HG03460 (cell line): ENCODE data around the gene KLRB1.
"Not testable (repeated sequence)": the region's sequence is repeated elsewhere in the genome, so short reads cannot be mapped to it uniquely, and the experiment has no call there.

Source experiments
- ATAC-seq: cut with Tn5 transposase; IDR thresholded peaks from one replicate; pipeline ENCODE4 v1.9.1; 2021; ENCODE audit not compliant: unreplicated experiment

Gene KLRB1

GRCh38 chr12:9625019-9625418, 17.3 kb upstream of the KLRB1 start:
- ATAC-seq: no peak

GRCh38 chr12:9619411-9620179, 11.9 kb upstream of the KLRB1 start:
- ATAC-seq: no peak

GRCh38 chr12:9618906-9619305, 11.2 kb upstream of the KLRB1 start:
- ATAC-seq: not testable (repeated sequence)

DNA sequence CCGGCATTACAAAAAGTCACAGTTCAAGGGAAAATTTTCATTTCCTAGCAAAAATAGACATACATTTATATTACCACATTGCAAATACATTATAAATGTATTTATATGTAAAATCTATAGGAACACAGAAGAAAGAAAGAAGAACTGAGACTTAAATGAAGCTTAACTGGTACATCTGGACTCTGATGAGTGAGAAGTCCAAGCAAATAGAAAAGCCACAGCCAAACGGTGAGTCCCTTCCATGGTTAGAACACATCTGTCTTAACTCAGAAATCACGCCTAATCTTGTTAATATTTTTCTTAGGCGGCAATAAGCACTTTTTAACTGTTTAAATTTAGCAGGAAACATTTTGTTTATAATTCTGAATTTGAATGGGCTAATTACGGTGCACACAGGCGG, 9.4 kb upstream of the KLRB1 start:
- no peak for ATAC-seq

- no peak for ATAC-seq
Observed at GRCh38 chr12:9615420-9616136, 7.9 kb upstream of the KLRB1 start.

GRCh38 chr12:9610606-9611005, 2.9 kb upstream of the KLRB1 start:
- not testable (repeated sequence) for ATAC-seq

DNA sequence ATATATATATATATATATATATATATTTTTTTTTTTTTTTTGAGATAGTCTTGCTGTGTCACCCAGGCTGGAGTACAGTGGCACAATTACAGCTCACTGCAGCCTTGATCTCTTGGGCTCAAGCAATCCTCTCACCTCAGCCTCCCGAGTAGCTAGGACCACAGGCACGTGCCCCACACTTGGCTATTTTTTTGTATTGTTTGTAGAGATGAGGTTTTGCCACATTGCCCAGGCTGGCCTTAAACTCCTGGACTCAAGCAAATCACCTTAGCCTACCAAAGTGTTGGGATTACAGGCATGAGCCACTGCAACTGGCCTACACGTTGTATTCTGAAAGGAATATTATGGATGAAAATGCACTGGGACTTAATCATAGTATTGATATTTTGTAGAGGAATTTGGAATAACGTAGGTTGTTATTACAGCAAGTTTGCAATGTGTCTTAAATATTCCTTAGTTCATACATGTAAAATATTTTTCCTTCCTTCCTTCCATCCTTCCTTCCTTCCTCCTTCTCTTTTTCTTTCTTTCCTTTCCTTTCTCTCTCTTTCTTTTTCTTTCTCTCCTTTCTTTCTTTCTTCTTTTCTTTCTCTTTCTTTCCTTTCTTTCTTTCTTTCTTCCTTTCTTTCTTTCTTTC, 862 bp downstream of the KLRB1 start:
- no peak for ATAC-seq

GRCh38 chr12:9606247-9606646, 1.5 kb downstream of the KLRB1 start:
- ATAC-seq: no peak

DNA sequence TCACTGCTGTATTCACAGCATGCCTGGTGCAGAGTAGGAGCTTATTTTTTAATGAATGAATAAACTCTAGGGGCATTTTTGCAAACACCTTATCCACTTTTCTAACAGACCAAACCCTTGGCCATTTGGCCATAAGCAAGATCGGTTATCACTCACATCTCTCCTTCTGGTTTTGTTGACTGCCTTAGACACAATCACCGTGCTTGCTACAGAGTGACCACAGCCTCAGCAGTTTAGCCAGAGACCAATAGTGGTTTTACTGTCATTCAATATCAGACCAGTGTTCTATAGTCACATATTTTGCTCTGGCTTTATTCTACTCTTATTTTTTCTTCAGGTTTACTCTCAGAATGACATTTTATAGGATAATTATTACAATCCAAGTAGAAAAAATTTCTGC, 2.2 kb downstream of the KLRB1 start:
- no peak for ATAC-seq

- ATAC-seq: no peak
Observed at GRCh38 chr12:9604287-9604686, 3.4 kb downstream of the KLRB1 start.

- ATAC-seq: not testable (repeated sequence)
Observed at GRCh38 chr12:9600426-9600825, 7.3 kb downstream of the KLRB1 start.

DNA sequence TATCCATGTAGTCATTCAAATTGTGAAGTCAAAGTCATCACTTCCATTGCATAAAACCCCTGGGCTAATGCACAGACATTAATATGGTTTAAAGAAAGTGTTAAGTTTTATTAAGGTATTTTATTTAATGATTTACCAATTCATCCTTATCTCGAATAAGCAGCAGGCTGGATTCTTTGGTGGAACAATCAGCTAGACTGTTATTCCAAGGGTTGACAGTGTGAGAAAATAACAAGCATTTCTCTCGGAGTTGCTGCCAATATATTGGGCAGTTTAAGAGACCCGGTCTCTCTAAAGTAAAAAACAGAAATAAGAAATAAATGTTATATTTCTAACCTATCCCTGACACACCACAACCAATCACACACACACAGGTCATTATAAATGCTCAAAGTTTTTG, 9.4 kb downstream of the KLRB1 start:
- ATAC-seq: no peak

GRCh38 chr12:9597365-9597764, 10.4 kb downstream of the KLRB1 start:
- ATAC-seq: no peak

GRCh38 chr12:9590441-9590840, 17.3 kb downstream of the KLRB1 start:
- ATAC-seq: no peak

DNA sequence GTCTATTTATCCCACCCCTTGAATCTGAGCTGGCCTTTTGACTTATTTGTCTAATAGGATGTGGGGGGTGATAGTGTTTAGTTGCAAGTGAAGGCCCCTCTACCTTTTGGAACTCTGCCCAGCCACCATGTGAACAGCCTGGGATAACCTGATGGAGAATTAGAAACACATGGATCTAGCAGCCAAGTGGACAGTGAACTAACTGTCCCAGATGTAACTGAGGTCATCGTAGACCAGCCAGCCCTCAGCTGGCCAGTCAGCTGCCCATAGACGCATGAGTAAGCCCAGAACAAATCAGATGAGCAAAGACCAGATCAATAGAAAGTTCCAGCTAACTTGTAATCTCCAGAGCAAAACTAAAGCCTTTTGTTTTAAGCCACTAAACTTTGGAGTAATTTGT, 19.0 kb downstream of the KLRB1 start:
- no peak for ATAC-seq

DNA sequence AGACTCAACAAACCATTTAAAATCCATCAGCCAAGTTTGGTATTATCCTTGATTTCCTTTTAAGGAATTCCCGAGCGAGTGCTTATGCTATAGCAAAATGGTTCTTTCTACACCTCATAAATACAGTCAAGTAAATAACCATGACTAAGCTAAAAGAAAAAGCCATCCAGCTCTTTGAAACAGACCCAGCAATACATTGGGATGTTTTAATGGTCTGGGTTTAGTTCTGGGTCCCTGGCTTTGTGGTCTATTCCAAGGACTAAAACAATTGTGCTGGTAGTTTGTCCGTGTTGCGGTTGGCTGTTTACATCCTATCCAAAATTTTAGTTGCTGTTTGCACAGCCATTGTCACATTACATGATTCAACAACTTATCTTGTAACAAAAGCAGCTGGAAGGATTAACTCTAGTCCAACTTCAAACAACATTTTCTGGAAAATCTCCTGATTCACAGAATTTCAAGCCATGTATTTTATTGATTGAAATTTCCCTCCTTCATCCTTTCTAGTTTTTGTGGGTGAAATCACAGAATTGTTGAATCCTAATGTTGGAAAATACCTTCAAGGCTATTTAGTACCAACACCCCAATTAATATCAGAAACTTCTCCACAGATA, 19.6 kb downstream of the KLRB1 start:
- no peak for ATAC-seq

- ATAC-seq: not testable (repeated sequence)
Observed at GRCh38 chr12:9577729-9578128, 30.0 kb downstream of the KLRB1 start.

DNA sequence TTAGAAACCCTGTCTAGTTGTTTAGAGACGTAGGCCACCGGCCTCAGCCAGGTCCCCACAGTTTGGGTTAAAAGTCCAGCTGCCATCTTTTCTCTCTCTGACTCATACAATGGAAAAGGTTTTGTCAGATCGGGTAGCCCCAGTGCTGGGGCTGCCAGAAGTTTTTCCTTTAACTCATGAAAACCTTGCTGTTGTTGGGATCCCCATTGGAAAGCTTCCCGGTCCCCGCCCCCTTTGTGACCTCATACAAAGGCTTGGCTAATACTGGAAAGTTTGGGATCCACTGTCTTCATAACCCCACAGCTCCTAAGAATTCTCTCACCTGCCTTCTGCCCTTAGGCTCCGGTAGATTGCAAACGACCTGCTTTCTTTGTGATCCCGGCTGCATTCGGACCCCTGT, 40.6 kb downstream of the KLRB1 start:
- ATAC-seq: not testable (repeated sequence)

DNA sequence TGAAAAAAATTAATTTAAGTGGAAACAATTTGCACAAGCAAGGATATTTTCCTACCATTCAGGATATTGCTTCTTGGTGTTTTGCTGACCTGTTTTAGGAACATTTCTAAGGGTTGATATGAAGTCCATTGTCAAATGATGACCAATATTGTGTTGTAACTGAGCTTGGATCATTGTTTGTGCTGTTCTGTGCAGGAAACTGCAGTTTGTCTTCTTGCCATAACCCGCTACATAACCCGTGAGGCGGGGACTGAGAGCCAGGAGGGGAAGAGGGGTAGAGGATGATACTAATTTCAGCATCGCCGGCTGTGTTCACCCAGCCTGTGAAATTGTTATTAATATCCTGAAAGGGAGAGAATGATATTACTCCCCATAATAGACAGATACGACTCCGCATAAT, 41.6 kb downstream of the KLRB1 start:
- not testable (repeated sequence) for ATAC-seq

- not testable (repeated sequence) for ATAC-seq
Observed at GRCh38 chr12:9564418-9564817, 43.3 kb downstream of the KLRB1 start.

DNA sequence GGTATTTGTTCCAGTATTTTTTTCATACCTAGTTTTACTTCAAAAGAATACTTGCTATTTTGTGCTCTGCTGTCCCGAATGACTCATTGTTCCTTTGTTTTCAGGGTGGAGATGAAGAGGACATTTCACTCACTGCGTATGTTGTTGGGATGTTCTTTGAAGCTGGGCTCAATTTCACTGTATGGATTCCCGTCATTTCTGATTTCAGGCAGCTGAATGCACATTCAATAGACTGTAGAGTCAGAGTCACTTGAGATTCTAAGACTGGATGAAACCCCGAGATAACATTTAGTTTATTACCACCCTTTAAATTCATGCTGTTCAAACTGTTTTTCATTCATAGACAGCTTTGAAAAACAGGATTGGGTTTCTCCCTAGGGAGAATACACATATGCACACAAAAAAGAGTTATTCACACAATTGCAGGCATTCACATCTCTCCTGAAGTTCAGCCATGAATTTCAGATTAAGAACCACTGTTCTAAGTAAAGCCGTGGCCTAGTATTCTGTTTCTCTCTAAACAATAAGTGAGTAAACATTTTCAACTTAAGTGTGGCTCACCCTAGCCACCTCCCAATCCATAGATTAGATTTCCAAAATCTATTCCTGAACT, 44.8 kb downstream of the KLRB1 start:
- ATAC-seq: not testable (repeated sequence)
